H9 (cell line): ENCODE results near the gene BRF1. TPM values are rescaled to one million over a fixed set of nuclear protein-coding genes. Genes with fewer than 3 reads are reported as not detected.

Source experiments
- DNase-seq: peaks from one replicate; pipeline ENCODE4 v3.0.0-alpha.2; 2017
- H2AFZ ChIP-seq: one replicate; pipeline ENCODE4 v1.6.1; 2013; ENCODE audit warnings: mild to moderate bottlenecking, low read length, control low read depth, moderate library complexity
- H2AK5ac ChIP-seq: 2 replicates; pipeline ENCODE4 v1.6.1; 2013; ENCODE audit warnings: low read length, control low read depth, mixed read lengths; ENCODE audit not compliant: insufficient read length
- H2BK120ac ChIP-seq: one replicate; pipeline ENCODE4 v1.6.1; 2013; ENCODE audit warnings: low read depth, mild to moderate bottlenecking, low read length, control low read depth, inconsistent platforms; ENCODE audit not compliant: poor library complexity, severe bottlenecking
- H2BK12ac ChIP-seq: 2 replicates; pipeline ENCODE4 v1.6.1; 2013; ENCODE audit warnings: low read length, control low read depth, mixed read lengths, low read depth; ENCODE audit not compliant: insufficient read length
- H2BK15ac ChIP-seq: 2 replicates; pipeline ENCODE4 v1.6.1; 2013; ENCODE audit warnings: low read depth, low read length, control low read depth
- H2BK20ac ChIP-seq: one replicate; pipeline ENCODE4 v1.6.1; 2013; ENCODE audit warnings: low read depth, mild to moderate bottlenecking, low read length, control low read depth, inconsistent platforms; ENCODE audit not compliant: poor library complexity, severe bottlenecking
- H2BK5ac ChIP-seq: 2 replicates; pipeline ENCODE4 v1.6.1; 2013; ENCODE audit warnings: low read length, control low read depth, mixed read lengths; ENCODE audit not compliant: insufficient read length
- H3K14ac ChIP-seq: 2 replicates; pipeline ENCODE4 v1.6.1; 2013; ENCODE audit warnings: low read length, control low read depth; ENCODE audit not compliant: insufficient read depth
- H3K18ac ChIP-seq: 2 replicates; pipeline ENCODE4 v1.6.1; 2013; ENCODE audit warnings: low read depth, mild to moderate bottlenecking, mixed read lengths, low read length, control low read depth; ENCODE audit not compliant: insufficient read length
- H3K23ac ChIP-seq: 2 replicates; pipeline ENCODE4 v1.6.1; 2013; ENCODE audit warnings: low read length, control low read depth, mixed read lengths, low read depth; ENCODE audit not compliant: insufficient read length
- H3K23me2 ChIP-seq: 2 replicates; pipeline ENCODE4 v1.6.1; 2013; ENCODE audit warnings: low read depth, mild to moderate bottlenecking, mixed read lengths, low read length, control low read depth; ENCODE audit not compliant: insufficient read length, poor library complexity, severe bottlenecking
- H3K27ac ChIP-seq: 2 replicates; pipeline ENCODE4 v1.5.1; 2013; ENCODE audit warnings: low read length, control low read depth, mixed read lengths, low read depth; ENCODE audit not compliant: insufficient read length
- H3K27me3 ChIP-seq: 2 replicates; pipeline ENCODE4 v1.6.1; 2013; ENCODE audit warnings: low read length, control low read depth, inconsistent platforms; ENCODE audit not compliant: insufficient read depth
- H3K4ac ChIP-seq: 2 replicates; pipeline ENCODE4 v1.6.1; 2013; ENCODE audit warnings: low read depth, mild to moderate bottlenecking, control low read depth, inconsistent platforms, low read length, moderate library complexity
- H3K4me1 ChIP-seq: 2 replicates; pipeline ENCODE4 v1.6.1; 2013; ENCODE audit warnings: low read length, control low read depth, inconsistent platforms; ENCODE audit not compliant: insufficient read depth
- H3K4me2 ChIP-seq: 2 replicates; pipeline ENCODE4 v1.6.1; 2013; ENCODE audit warnings: low read length, control low read depth, mixed read lengths; ENCODE audit not compliant: insufficient read length, insufficient read depth
- H3K56ac ChIP-seq: 2 replicates; pipeline ENCODE4 v1.6.1; 2013; ENCODE audit warnings: low read depth, mild to moderate bottlenecking, mixed read lengths, low read length, control low read depth; ENCODE audit not compliant: insufficient read length
- H3K79me1 ChIP-seq: 2 replicates; pipeline ENCODE4 v1.6.1; 2013; ENCODE audit warnings: low read depth, mild to moderate bottlenecking, moderate library complexity, low read length, control low read depth, inconsistent platforms; ENCODE audit not compliant: insufficient read depth, poor library complexity, severe bottlenecking
- H3K79me2 ChIP-seq: 2 replicates; pipeline ENCODE4 v1.6.1; 2013; ENCODE audit warnings: low read length, control low read depth, inconsistent platforms; ENCODE audit not compliant: insufficient read depth
- H3K9ac ChIP-seq: 2 replicates; pipeline ENCODE4 v1.6.1; 2013; ENCODE audit warnings: low read length, control low read depth, mixed read lengths; ENCODE audit not compliant: insufficient read length; ENCODE audit errors: extremely low read depth
- H3K9me3 ChIP-seq: one replicate; pipeline ENCODE4 v1.6.1; 2013; ENCODE audit warnings: low read depth, low read length, inconsistent platforms; ENCODE audit not compliant: control insufficient read depth
- H3T11ph ChIP-seq: one replicate; pipeline ENCODE4 v1.6.1; 2013; ENCODE audit warnings: mild to moderate bottlenecking, low read length, control low read depth, inconsistent platforms
- H4K20me1 ChIP-seq: one replicate; pipeline ENCODE4 v1.6.1; 2013; ENCODE audit not compliant: control insufficient read depth, insufficient read length, insufficient read depth
- H4K5ac ChIP-seq: 2 replicates; pipeline ENCODE4 v1.6.1; 2013; ENCODE audit warnings: low read depth, mild to moderate bottlenecking, mixed read lengths, low read length, control low read depth; ENCODE audit not compliant: insufficient read length
- H4K8ac ChIP-seq: replicated peaks from 2 replicates; pipeline ENCODE4 v1.6.1; 2013; ENCODE audit warnings: low read length, control low read depth, mixed read lengths, low read depth; ENCODE audit not compliant: insufficient read length
- H4K91ac ChIP-seq: 2 replicates; pipeline ENCODE4 v1.6.1; 2013; ENCODE audit warnings: low read depth, mild to moderate bottlenecking, moderate library complexity, mixed read lengths, low read length, control low read depth; ENCODE audit not compliant: insufficient read length
- H3K27ac Mint-ChIP-seq, 3 experiments: 2 replicates in 2 of 3; 3 replicates in 1 of 3; pipeline ENCODE4 v1.8.0; 2020 to 2021; ENCODE audit warnings: mixed read lengths in 3 of 3, mild to moderate bottlenecking in 1 of 3, moderate library complexity in 1 of 3
- H3K27me3 Mint-ChIP-seq: 2 replicates; pipeline ENCODE4 v1.8.0; 2021; ENCODE audit warnings: low read depth, mild to moderate bottlenecking, moderate library complexity, mixed read lengths
- H3K36me3 Mint-ChIP-seq, 3 experiments: 2 replicates in 2 of 3; 3 replicates in 1 of 3; pipeline ENCODE4 v1.8.0; 2020 to 2021; ENCODE audit warnings: low read depth in 3 of 3, mixed read lengths in 3 of 3; ENCODE audit not compliant: insufficient read depth in 1 of 3
- H3K4me1 Mint-ChIP-seq, 2 experiments: 2 replicates each; pipeline ENCODE4 v1.8.0; 2020; ENCODE audit warnings: mixed read lengths in 2 of 2
- H3K4me3 Mint-ChIP-seq, 2 experiments: 2 replicates in 1 of 2; 3 replicates in 1 of 2; pipeline ENCODE4 v1.8.0; 2020 to 2021; ENCODE audit warnings: mild to moderate bottlenecking in 2 of 2, mixed read lengths in 2 of 2, moderate library complexity in 1 of 2
- H3K9me3 Mint-ChIP-seq, 2 experiments: 2 replicates in 1 of 2; 3 replicates in 1 of 2; pipeline ENCODE4 v1.8.0; 2020; ENCODE audit warnings: mild to moderate bottlenecking in 2 of 2, mixed read lengths in 2 of 2, moderate library complexity in 1 of 2
- WGBS: extraction: QIAGEN DNeasy Blood & Tissue Kit; methylation state at CpG from one replicate; pipeline ENCODE4 v1.1.7; 2013; ENCODE audit warnings: missing lambda C conversion rate, low lambda C conversion rate, mixed read lengths; ENCODE audit not compliant: insufficient read length; ENCODE audit errors: extremely low coverage; 5-methylcytosine and 5-hydroxymethylcytosine counted together
- total RNA-seq: library from RNA; stranded (reverse); gene quantifications from 2 replicates; pipeline ENCODE4 v1.2.1, GENCODE V29; 2021
- TF ChIP-seq, protein P1 (sequence below): fragments of 200-600 bp; sonication (generic); conservative IDR thresholded peaks from 3 replicates; pipeline ENCODE4 v1.8.0; 2021; ENCODE audit warnings: antibody characterized with exemption, mild to moderate bottlenecking

BRF1 gene
- total RNA-seq, 1 experiment from 2014 or later = 28.3 TPM

DNA sequence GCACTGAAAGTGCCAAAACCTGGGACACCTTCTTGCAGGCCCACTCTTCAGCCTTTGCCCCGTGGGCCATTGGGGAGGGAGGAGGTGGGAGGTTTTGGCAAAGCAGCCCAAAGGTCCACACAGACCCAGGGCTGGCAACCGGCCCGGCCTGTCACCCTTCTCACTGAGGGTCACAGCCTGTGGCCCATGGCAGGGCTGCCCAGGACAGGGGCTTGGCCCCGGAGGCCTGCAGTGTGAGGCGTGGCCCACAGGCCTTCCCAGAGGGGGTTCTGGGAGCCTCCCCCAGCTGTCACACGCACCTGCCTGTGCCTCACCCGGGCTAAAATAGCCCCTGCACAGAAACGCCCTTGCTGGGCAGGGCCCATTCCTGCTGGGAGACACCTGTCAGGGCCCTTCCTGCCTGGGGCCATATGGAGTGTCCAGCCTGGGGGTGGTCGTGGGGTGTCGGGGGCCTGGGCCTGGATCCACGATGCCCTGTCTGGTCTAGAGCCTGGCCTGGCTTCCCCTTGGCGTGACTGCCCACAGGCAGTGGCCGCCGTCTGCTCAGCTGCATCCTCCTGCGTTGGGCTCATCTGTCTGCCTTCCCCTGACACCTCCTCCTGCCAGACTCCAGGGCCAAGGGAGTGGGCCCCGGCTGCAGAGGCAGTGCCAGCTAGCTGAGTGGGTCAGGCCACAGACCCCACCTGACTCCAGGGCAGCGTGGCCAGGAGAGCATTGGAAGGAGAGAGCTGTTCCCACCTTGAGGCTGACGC lies 33.0 kb upstream of the BRF1 start:
- no peak overlapping the region for H3K23ac ChIP-seq
- H3K4ac ChIP-seq = no peak overlapping the region
- TF ChIP-seq, protein P1, sequence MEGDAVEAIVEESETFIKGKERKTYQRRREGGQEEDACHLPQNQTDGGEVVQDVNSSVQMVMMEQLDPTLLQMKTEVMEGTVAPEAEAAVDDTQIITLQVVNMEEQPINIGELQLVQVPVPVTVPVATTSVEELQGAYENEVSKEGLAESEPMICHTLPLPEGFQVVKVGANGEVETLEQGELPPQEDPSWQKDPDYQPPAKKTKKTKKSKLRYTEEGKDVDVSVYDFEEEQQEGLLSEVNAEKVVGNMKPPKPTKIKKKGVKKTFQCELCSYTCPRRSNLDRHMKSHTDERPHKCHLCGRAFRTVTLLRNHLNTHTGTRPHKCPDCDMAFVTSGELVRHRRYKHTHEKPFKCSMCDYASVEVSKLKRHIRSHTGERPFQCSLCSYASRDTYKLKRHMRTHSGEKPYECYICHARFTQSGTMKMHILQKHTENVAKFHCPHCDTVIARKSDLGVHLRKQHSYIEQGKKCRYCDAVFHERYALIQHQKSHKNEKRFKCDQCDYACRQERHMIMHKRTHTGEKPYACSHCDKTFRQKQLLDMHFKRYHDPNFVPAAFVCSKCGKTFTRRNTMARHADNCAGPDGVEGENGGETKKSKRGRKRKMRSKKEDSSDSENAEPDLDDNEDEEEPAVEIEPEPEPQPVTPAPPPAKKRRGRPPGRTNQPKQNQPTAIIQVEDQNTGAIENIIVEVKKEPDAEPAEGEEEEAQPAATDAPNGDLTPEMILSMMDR = no peak
- no peaks in the 10 kb centered on the region for H3K23me2 ChIP-seq
- Mint-ChIP-seq H3K27me3 (no peaks in the 10 kb centered on the region; the same call in 1 of the 2 replicates), H3K4me3 (no peak overlapping the region), H3K9me3 (peaks cover 0 to 4% of the 10 kb centered on the region in 2 experiments; a peak in 1 of 5 replicates), H3K27ac (no peak overlapping the region), H3K4me1 (peaks cover 24 to 29% of the 10 kb centered on the region in 2 experiments), H3K36me3 (peaks cover 3 to 13% (median 6%) of the 10 kb centered on the region in 3 experiments; a peak in 6 of 7 replicates)
- H3K4me1 ChIP-seq = no peaks in the 10 kb centered on the region
- H3K9ac ChIP-seq = no peak overlapping the region
- no peak overlapping the region for H4K8ac ChIP-seq
- peaks cover 6% of the 10 kb centered on the region for H4K20me1 ChIP-seq
- H3K79me1 ChIP-seq = peaks cover 5% of the 10 kb centered on the region
- H3T11ph ChIP-seq = no peak overlapping the region
- H2BK5ac ChIP-seq = no peak overlapping the region
- H3K4me2 ChIP-seq = no peak overlapping the region
- H3K9me3 ChIP-seq = no peaks in the 10 kb centered on the region
- H2BK15ac ChIP-seq = no peak overlapping the region
- H3K18ac ChIP-seq = no peak overlapping the region
- no peak overlapping the region for H2AK5ac ChIP-seq
- H4K91ac ChIP-seq = no peak overlapping the region
- no peak overlapping the region for H2BK120ac ChIP-seq
- WGBS = no CpG with 5 or more reads among the region's 18 CpGs
- H2BK20ac ChIP-seq = no peak overlapping the region
- H2BK12ac ChIP-seq = no peak overlapping the region
- no peak for DNase-seq
- H2AFZ ChIP-seq = no peak overlapping the region
- H4K5ac ChIP-seq = no peak overlapping the region
- no peak overlapping the region for H3K56ac ChIP-seq
- no peaks in the 10 kb centered on the region for H3K27me3 ChIP-seq
- peaks cover 10% of the 10 kb centered on the region; the same call in 1 of the 2 replicates for H3K79me2 ChIP-seq
- H3K14ac ChIP-seq = no peak overlapping the region; the same call in 1 of the 2 replicates
- H3K27ac ChIP-seq = no peak overlapping the region
